GM21390 (cell line): ENCODE measurements around the gene PRR7.
A peak's percentile ranks its signal among the peaks of the same experiment; 100 is the strongest.

Source experiments
- ATAC-seq: cut with Tn5 transposase; IDR thresholded peaks from one replicate; pipeline ENCODE4 v1.9.1; 2021; ENCODE audit not compliant: unreplicated experiment

The PRR7 gene

GRCh38 chr5:177449140-177450061, 2.8 kb downstream of the PRR7 start:
- no peak for ATAC-seq

- ATAC-seq: no peak
Measured at GRCh38 chr5:177450667-177451424, 4.2 kb downstream of the PRR7 start.

GRCh38 chr5:177452688-177453638, 6.3 kb downstream of the PRR7 start:
- ATAC-seq: no peak

GRCh38 chr5:177453852-177454396, 7.3 kb downstream of the PRR7 start:
- no peak for ATAC-seq

- peak; percentile 42 for ATAC-seq
Measured at GRCh38 chr5:177454397-177455035, 7.9 kb downstream of the PRR7 start.

GRCh38 chr5:177455036-177455660, 8.5 kb downstream of the PRR7 start:
- peak; percentile 52 for ATAC-seq

- peak; percentile 10 for ATAC-seq
Measured at GRCh38 chr5:177455661-177456590, 9.3 kb downstream of the PRR7 start.

- ATAC-seq: no peak
Measured at GRCh38 chr5:177456591-177456964, 10.0 kb downstream of the PRR7 start.

GRCh38 chr5:177456976-177457851, 10.6 kb downstream of the PRR7 start:
- peak; percentile 43 for ATAC-seq

- no peak for ATAC-seq
Measured at GRCh38 chr5:177457852-177458681, 11.5 kb downstream of the PRR7 start.

- no peak for ATAC-seq
Measured at GRCh38 chr5:177458912-177459350, 12.3 kb downstream of the PRR7 start.

GRCh38 chr5:177459357-177459756, 12.7 kb downstream of the PRR7 start:
- no peak for ATAC-seq

GRCh38 chr5:177459819-177460628, 13.4 kb downstream of the PRR7 start:
- ATAC-seq: no peak

- no peak for ATAC-seq
Measured at GRCh38 chr5:177462021-177462670, 15.5 kb downstream of the PRR7 start.

- no peak for ATAC-seq
Measured at GRCh38 chr5:177465044-177465443, 18.4 kb downstream of the PRR7 start.
